ENCODE results near the gene DCTD.

DNA sequence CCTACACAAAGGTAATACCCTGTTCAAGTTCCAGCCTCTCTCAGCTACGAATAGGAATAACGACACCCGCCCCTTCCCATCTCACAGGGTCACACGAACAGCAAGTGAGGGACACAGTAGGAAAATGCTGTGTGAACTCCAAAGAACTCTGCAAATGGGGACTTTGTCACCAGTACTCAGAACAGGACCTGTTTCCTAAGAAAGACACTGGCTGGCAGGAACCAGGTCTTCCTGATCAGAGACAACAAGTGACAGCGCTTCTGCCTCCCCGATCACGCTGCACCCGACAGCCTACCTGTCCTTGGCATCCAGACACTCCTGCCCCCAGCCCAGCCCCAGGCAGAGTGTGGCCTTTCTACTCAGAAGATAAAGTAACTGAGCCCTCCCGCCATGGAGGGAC lies 14.2 kb downstream of the DCTD start:
- TF ChIP-seq CTCF (conservative IDR thresholded peaks at IDR 0.05; ENCODE audit: low read depth, low read length) (no peak), EZH2 (IDR thresholded peaks at IDR 0.05; ENCODE audit: borderline replicate concordance, low read depth, low read length, poor library complexity, severe bottlenecking) (no peak)
